Measurements from ENCODE around the gene TMEM30B.
"Not testable (repeated sequence)": the region's sequence is repeated elsewhere in the genome, so short reads cannot be mapped to it uniquely, and the experiment has no call there.

TMEM30B gene

DNA sequence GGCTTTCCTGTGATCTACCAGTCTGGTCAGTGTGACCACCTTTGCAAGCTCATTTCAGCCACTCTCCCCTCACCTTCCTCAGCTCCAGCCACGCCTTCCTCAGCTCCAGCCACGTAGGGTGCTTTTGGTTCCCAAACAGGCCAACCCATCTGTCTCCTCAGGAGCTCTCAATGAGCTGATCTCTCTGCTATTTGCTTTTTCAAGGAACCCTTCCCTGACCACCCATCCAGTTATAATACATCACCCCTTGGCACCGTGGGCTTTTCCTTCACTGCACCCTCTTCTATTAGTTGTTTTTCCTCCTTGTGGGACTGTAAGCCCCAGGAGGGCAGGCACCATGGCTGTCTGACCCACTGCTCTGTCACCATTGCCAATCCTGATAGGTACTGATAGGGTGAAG, 37.9 kb upstream of the TMEM30B start:
- Mint-ChIP-seq H3K27ac (no peak overlapping the region), H3K4me3 (no peak overlapping the region), H3K27me3 (no peaks in the 10 kb centered on the region), H3K36me3 (peaks cover 15% of the 10 kb centered on the region), H3K9me3 (ENCODE audit: low read depth) (peaks cover 8% of the 10 kb centered on the region), H3K4me1 (ENCODE audit: low read depth) (peaks cover 16% of the 10 kb centered on the region)

DNA sequence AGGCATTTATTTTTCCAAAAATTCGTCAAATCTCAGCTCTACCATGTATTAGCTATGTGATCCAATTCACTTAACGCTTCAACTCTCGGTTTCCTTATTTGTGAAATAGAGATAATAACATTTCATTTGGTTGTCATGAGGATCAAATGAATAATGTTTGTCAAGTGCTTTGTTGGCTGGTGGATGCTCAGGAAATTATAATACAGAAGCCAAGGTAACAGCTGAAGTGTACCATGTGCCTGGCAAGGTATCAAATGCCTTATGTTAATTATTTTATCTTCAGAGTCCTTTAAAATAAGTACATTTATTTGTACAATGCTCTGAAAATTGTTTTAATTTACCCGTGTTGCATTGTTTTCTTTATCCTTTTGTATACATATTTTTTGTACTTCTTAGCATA, 34.2 kb upstream of the TMEM30B start:
- Mint-ChIP-seq H3K4me1 (ENCODE audit: low read depth) (peaks cover 4% of the 10 kb centered on the region), H3K27ac (no peak overlapping the region), H3K27me3 (no peaks in the 10 kb centered on the region), H3K4me3 (no peak overlapping the region), H3K9me3 (ENCODE audit: low read depth) (peaks cover 20% of the 10 kb centered on the region), H3K36me3 (peaks cover 20% of the 10 kb centered on the region)

DNA sequence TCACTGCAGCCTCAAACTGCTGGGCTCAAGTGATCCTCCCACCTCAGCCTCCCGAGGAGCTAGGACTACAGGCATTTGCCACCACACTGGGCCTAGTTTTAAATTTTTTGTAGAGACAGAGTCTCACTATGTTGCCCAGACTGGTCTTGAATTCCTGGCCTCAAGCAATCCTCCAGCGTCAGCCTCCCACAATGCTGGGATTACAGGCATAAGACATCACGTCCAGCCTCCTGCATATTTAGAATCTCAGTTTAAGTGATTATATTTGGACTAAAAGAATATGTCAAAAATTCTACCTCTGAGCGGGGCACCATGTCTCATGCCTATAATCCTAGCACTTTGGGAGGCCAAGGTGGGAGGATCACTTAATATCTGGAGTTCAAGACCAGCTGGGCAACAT, 27.6 kb upstream of the TMEM30B start:
- Mint-ChIP-seq H3K36me3 (peaks cover 35% of the 10 kb centered on the region), H3K4me1 (ENCODE audit: low read depth) (peaks cover 20% of the 10 kb centered on the region), H3K9me3 (ENCODE audit: low read depth) (peaks cover 24% of the 10 kb centered on the region)
- H3K27ac Mint-ChIP-seq, H3K4me3 Mint-ChIP-seq, H3K27me3 Mint-ChIP-seq: not testable (repeated sequence)

DNA sequence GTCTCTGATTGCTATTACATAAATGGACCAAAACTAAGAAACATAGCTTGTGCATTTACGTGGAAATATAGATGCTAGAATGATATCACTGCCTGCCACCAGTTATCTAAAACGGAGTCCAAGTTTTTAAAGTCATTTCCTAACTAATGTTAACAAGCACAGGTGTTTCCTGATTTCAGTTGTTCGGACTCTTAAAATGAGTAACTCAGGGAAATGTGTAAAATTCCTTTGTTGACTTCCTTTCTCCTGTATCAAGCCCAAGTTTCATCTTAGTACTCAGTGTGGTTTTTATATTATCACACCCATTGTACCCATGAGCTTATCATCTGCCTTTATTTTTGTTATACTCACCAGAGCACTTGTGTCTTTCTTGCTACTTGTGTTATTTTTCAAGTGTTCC, 27.1 kb upstream of the TMEM30B start:
- Mint-ChIP-seq H3K4me1 (ENCODE audit: low read depth) (peaks cover 20% of the 10 kb centered on the region), H3K36me3 (peaks cover 33% of the 10 kb centered on the region), H3K9me3 (ENCODE audit: low read depth) (peaks cover 24% of the 10 kb centered on the region), H3K4me3 (no peak overlapping the region), H3K27me3 (no peaks in the 10 kb centered on the region), H3K27ac (no peak overlapping the region)

GRCh38 chr14:61304688-61305087, 23.6 kb upstream of the TMEM30B start:
- peaks cover 22% of the 10 kb centered on the region for H3K36me3 Mint-ChIP-seq
- H3K27ac Mint-ChIP-seq = peak overlapping the region; percentile 23

GRCh38 chr14:61300754-61301153, 19.6 kb upstream of the TMEM30B start:
- Mint-ChIP-seq H3K27ac (peak overlapping the region; percentile 46), H3K9me3 (ENCODE audit: low read depth) (peaks cover 3% of the 10 kb centered on the region), H3K4me1 (ENCODE audit: low read depth) (peaks cover 52% of the 10 kb centered on the region)

More at GRCh38 chr14:61304688-61305087, 23.6 kb upstream of the TMEM30B start:
- Mint-ChIP-seq H3K27me3 (no peaks in the 10 kb centered on the region), H3K9me3 (ENCODE audit: low read depth) (peaks cover 14% of the 10 kb centered on the region), H3K4me3 (no peak overlapping the region), H3K4me1 (ENCODE audit: low read depth) (peaks cover 26% of the 10 kb centered on the region)

DNA sequence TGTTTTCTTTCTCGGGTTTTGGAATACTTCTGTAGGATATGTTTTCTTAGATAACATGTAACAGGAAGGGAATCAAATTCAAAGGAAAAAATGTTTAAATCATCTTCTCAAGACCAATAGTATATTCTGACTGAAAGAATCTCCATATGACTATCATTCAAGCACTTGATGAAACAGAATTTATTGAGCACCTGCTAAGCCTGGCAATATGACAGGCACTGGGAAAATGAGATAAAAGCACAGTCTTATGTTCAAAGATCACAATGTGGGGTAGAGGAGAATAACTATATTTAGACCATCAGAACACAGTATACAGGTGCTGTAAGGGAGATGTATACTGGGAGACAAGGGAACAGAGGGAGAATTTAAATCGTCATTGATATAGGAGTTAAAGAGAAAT, 19.1 kb upstream of the TMEM30B start:
- peak overlapping the region; percentile 87 for H3K27ac Mint-ChIP-seq
- H3K27me3 Mint-ChIP-seq = no peaks in the 10 kb centered on the region

More at GRCh38 chr14:61300754-61301153, 19.6 kb upstream of the TMEM30B start:
- H3K4me3 Mint-ChIP-seq = no peak overlapping the region
- no peaks in the 10 kb centered on the region for H3K27me3 Mint-ChIP-seq
- peaks cover 9% of the 10 kb centered on the region for H3K36me3 Mint-ChIP-seq

GRCh38 chr14:61298824-61299223, 17.7 kb upstream of the TMEM30B start:
- H3K4me3 Mint-ChIP-seq = no peak overlapping the region
- H3K36me3 Mint-ChIP-seq = peaks cover 5% of the 10 kb centered on the region
- H3K27me3 Mint-ChIP-seq = no peaks in the 10 kb centered on the region
- H3K4me1 Mint-ChIP-seq (ENCODE audit: low read depth) = peaks cover 56% of the 10 kb centered on the region
- H3K27ac Mint-ChIP-seq = peak overlapping the region; percentile 87
- no peaks in the 10 kb centered on the region for H3K9me3 Mint-ChIP-seq (ENCODE audit: low read depth)

More for the DNA sequence above, 19.1 kb upstream of the TMEM30B start:
- Mint-ChIP-seq H3K9me3 (ENCODE audit: low read depth) (no peaks in the 10 kb centered on the region), H3K36me3 (peaks cover 5% of the 10 kb centered on the region), H3K4me1 (ENCODE audit: low read depth) (peaks cover 56% of the 10 kb centered on the region), H3K4me3 (no peak overlapping the region)

DNA sequence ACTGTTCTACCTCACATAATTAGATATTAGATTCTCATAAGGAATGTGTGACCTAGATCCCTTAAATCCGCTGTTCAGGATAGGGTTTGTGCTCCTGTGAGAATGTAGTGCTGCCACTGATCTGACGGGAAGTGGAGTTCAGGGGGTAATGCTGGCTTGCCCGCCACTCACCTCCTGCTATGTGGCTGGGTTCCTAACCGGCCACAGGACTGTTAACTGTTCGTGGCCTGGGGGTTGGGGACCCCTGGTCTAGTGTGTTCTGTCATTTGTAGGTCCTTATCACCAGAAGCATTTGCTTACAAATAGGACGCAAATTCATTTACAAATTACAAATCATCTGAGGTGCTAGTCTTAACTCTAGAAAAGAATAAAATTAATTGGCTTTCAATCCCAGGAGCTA, 16.4 kb upstream of the TMEM30B start:
- Mint-ChIP-seq H3K4me1 (ENCODE audit: low read depth) (peaks cover 56% of the 10 kb centered on the region), H3K27ac (peak overlapping the region; percentile 51)

DNA sequence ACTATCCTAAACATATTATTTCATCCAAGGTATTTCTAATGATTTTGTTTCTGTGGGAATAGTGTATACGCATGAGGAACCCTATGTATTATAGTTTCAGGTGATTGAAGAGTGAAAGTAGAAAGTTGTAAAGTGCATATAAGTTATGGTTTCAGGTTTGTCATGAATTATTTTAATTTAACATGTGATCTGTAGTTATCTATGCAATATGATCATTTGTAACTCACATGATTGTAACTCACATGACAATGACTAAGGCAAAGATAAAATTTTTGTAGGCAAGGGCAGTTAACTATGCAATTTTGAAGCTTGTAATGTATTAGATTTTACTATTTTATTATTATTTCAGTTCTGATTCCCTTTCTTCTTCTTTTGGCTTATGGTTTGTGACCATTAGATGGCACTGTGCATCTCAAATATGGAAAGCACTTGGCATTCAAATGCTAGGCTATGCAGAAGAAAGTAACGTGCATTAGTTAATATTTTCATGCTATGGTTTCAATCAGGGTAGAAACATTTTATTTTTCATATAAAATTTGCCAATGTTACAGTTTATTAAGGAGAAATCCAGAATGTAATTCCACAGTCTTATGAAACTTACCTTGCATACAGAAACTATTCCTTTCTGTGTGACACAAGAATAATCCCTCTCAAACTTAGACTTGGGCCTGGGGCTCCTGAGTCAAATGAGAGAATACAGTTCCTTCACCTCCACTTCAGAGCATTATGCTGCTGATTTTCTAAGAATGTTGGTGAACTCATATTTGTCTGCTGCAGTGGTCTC, 15.8 kb upstream of the TMEM30B start:
- H3K4me3 Mint-ChIP-seq = peak overlapping the region; percentile 9
- H3K27me3 Mint-ChIP-seq = no peaks in the 10 kb centered on the region
- H3K36me3 Mint-ChIP-seq = peaks cover 2% of the 10 kb centered on the region
- H3K27ac Mint-ChIP-seq = peak overlapping the region; percentile 71
- H3K9me3 Mint-ChIP-seq (ENCODE audit: low read depth) = no peaks in the 10 kb centered on the region
- peaks cover 56% of the 10 kb centered on the region for H3K4me1 Mint-ChIP-seq (ENCODE audit: low read depth)

More for the DNA sequence above, 16.4 kb upstream of the TMEM30B start:
- H3K27me3 Mint-ChIP-seq = no peaks in the 10 kb centered on the region
- H3K4me3 Mint-ChIP-seq = no peak overlapping the region
- no peaks in the 10 kb centered on the region for H3K9me3 Mint-ChIP-seq (ENCODE audit: low read depth)
- H3K36me3 Mint-ChIP-seq = peaks cover 5% of the 10 kb centered on the region

- H3K9me3 Mint-ChIP-seq (ENCODE audit: low read depth) = no peaks in the 10 kb centered on the region
- H3K27me3 Mint-ChIP-seq = no peaks in the 10 kb centered on the region
- peak overlapping the region; percentile 9 for H3K4me3 Mint-ChIP-seq
- peaks cover 2% of the 10 kb centered on the region for H3K36me3 Mint-ChIP-seq
- H3K27ac Mint-ChIP-seq = peak overlapping the region; percentile 71
- H3K4me1 Mint-ChIP-seq (ENCODE audit: low read depth) = peaks cover 56% of the 10 kb centered on the region
These were observed 15.0 kb upstream of the TMEM30B start for GRCh38 chr14:61296151-61296550.

- no peaks in the 10 kb centered on the region for H3K27me3 Mint-ChIP-seq
- no peaks in the 10 kb centered on the region for H3K9me3 Mint-ChIP-seq (ENCODE audit: low read depth)
- H3K4me3 Mint-ChIP-seq = no peak overlapping the region
- H3K36me3 Mint-ChIP-seq = no peaks in the 10 kb centered on the region
- no peak overlapping the region for H3K27ac Mint-ChIP-seq
- H3K4me1 Mint-ChIP-seq (ENCODE audit: low read depth) = peaks cover 9% of the 10 kb centered on the region
These were observed 9.6 kb upstream of the TMEM30B start for GRCh38 chr14:61290701-61291100.

GRCh38 chr14:61288720-61289119, 7.6 kb upstream of the TMEM30B start:
- Mint-ChIP-seq H3K27ac (no peak overlapping the region), H3K4me3 (no peak overlapping the region), H3K4me1 (ENCODE audit: low read depth) (peaks cover 15% of the 10 kb centered on the region), H3K27me3 (no peaks in the 10 kb centered on the region), H3K36me3 (no peaks in the 10 kb centered on the region), H3K9me3 (ENCODE audit: low read depth) (no peaks in the 10 kb centered on the region)

DNA sequence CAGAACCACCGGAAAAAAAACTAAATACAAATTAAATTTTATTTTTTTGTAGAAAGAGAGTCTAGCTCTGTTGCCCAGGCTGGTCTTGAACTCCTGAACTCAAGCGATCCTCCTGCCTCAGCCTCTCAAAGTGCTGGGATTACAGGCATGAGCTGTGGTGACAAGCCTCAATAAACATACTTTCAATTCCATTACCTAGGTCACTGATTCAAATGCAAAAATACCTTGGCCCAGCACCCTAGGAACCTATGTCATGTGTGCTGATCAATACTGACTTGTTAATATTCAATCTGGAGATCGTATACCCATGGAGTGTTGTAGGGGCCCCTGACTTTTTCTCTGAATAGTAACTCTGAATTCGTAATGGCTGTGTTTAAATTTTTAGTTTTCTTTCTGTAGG, 7.1 kb upstream of the TMEM30B start:
- Mint-ChIP-seq H3K9me3 (ENCODE audit: low read depth) (no peaks in the 10 kb centered on the region), H3K4me1 (ENCODE audit: low read depth) (peaks cover 16% of the 10 kb centered on the region), H3K4me3 (no peak overlapping the region), H3K36me3 (no peaks in the 10 kb centered on the region), H3K27ac (no peak overlapping the region), H3K27me3 (no peaks in the 10 kb centered on the region)

DNA sequence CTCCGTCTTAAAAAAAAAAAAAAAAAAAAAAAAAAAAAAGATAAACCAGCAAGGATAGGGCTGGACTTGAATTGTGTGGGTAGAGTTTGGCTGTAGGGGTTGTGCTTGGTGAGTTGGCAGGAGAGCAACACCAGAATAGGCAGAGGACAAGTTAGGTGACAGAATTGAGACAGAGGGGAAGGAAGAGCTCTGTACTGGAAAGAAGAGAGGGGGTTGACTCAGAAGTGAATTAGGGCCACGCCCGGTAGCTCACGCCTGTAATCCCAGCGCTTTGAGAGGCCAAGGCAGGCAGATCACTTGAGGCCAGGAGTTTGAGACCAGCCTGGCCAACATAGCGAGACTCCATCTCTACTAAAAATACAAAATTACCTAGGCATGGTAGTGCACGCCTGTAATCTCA, 6.1 kb upstream of the TMEM30B start:
- H3K27me3 Mint-ChIP-seq = no peaks in the 10 kb centered on the region
- H3K4me3 Mint-ChIP-seq = no peak overlapping the region
- no peaks in the 10 kb centered on the region for H3K9me3 Mint-ChIP-seq (ENCODE audit: low read depth)
- no peaks in the 10 kb centered on the region for H3K36me3 Mint-ChIP-seq
- no peak overlapping the region for H3K27ac Mint-ChIP-seq
- peaks cover 17% of the 10 kb centered on the region for H3K4me1 Mint-ChIP-seq (ENCODE audit: low read depth)

GRCh38 chr14:61285364-61285763, 4.2 kb upstream of the TMEM30B start:
- H3K27me3 Mint-ChIP-seq = no peaks in the 10 kb centered on the region
- H3K9me3 Mint-ChIP-seq (ENCODE audit: low read depth) = no peaks in the 10 kb centered on the region
- peaks cover 20% of the 10 kb centered on the region for H3K4me1 Mint-ChIP-seq (ENCODE audit: low read depth)

More at GRCh38 chr14:61285364-61285763, 4.2 kb upstream of the TMEM30B start:
- Mint-ChIP-seq H3K36me3 (no peaks in the 10 kb centered on the region), H3K4me3 (no peak overlapping the region), H3K27ac (no peak overlapping the region)

Data from activated naive CD8-positive, alpha-beta T cell (primary cell).